ENCODE results near the gene MED14. TPM values are rescaled to one million over a fixed set of nuclear protein-coding genes. Genes with fewer than 3 reads are reported as not detected.
A peak's percentile ranks its signal among the peaks of the same experiment; 100 is the strongest.

The MED14 gene
- total RNA-seq, 1 donor from 2014 or later, result 79.9 TPM

DNA sequence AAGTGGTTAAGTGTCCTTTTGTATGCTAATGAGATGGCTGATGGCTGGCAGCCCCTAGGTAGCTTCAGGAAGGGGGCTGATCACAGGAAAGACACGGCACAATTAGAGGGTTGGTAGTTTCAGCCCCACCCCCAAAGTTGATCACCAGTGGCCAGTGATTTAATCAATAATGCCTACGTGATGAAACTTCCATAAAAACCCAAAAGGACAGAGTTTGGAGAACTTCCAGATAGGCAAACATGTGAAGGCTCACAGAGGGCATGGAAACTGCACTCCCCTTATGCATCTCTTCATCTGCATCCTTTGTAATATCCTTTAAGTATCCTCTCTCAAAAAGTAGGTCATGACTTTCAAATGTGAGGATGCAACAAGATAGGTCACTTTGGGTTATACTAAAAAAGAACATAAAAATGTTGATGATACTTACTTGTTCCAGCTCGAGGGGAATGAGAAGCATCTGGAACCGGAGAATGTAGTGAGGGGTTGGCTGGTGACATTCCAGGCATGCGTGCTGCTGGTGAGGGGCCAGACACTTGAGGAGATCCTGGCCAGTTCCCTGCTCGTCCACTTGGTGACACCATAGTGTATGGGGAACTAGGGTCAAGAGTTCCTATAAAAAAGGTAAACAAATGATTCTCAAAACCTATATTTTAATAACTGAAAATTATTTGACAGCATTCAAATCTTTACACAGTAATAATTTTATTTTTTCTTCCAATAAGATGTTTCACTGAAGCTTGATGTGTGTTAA lies 71.3 kb downstream of the MED14 start:
- Mint-ChIP-seq H3K27ac (ENCODE audit: unreplicated experiment) (no peak overlapping the region), H3K36me3 (ENCODE audit: low read depth, unreplicated experiment) (peaks cover 6% of the 10 kb centered on the region), H3K27me3 (ENCODE audit: low read depth, unreplicated experiment) (no peaks in the 10 kb centered on the region), H3K4me3 (ENCODE audit: unreplicated experiment) (no peak overlapping the region), H3K9me3 (ENCODE audit: unreplicated experiment) (no peaks in the 10 kb centered on the region), H3K4me1 (ENCODE audit: low read depth, unreplicated experiment) (no peaks in the 10 kb centered on the region)
- DNase-seq (ENCODE audit: low read depth) (peak; percentile 5), FAIRE-seq (peak; percentile 68)
- H3K4me1 ChIP-seq (ENCODE audit: insufficient read depth, low read length), result no peaks in the 10 kb centered on the region
- H3K4me3 ChIP-seq (ENCODE audit: insufficient read depth, low read depth, low read length), result no peak overlapping the region
- no peak overlapping the region for H3K9ac ChIP-seq (ENCODE audit: low read length)
- H4K20me1 ChIP-seq (ENCODE audit: insufficient read depth, low read length), result no peaks in the 10 kb centered on the region
- no peak overlapping the region for H3K4me2 ChIP-seq (ENCODE audit: low read length)
- TF ChIP-seq, protein P1, sequence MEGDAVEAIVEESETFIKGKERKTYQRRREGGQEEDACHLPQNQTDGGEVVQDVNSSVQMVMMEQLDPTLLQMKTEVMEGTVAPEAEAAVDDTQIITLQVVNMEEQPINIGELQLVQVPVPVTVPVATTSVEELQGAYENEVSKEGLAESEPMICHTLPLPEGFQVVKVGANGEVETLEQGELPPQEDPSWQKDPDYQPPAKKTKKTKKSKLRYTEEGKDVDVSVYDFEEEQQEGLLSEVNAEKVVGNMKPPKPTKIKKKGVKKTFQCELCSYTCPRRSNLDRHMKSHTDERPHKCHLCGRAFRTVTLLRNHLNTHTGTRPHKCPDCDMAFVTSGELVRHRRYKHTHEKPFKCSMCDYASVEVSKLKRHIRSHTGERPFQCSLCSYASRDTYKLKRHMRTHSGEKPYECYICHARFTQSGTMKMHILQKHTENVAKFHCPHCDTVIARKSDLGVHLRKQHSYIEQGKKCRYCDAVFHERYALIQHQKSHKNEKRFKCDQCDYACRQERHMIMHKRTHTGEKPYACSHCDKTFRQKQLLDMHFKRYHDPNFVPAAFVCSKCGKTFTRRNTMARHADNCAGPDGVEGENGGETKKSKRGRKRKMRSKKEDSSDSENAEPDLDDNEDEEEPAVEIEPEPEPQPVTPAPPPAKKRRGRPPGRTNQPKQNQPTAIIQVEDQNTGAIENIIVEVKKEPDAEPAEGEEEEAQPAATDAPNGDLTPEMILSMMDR (IDR thresholded peaks at IDR 0.05; ENCODE audit: insufficient read depth, low read depth, low read length), result no peak
- TF ChIP-seq EZH2 (IDR thresholded peaks at IDR 0.05; ENCODE audit: insufficient read depth, low read length), result no peak
- H3K9me3 ChIP-seq (ENCODE audit: insufficient read depth, low read depth, low read length), result no peaks in the 10 kb centered on the region
- H3K27ac ChIP-seq (ENCODE audit: low read depth, low read length), result no peak overlapping the region
- no peaks in the 10 kb centered on the region for H3K79me2 ChIP-seq (ENCODE audit: insufficient read depth, low read length)
- H3K36me3 ChIP-seq (ENCODE audit: insufficient read depth, low read length), result peaks cover 16% of the 10 kb centered on the region
- H3K27me3 ChIP-seq (ENCODE audit: insufficient read depth, low read length), result no peaks in the 10 kb centered on the region
- H2AFZ ChIP-seq (ENCODE audit: low read depth, low read length), result no peak overlapping the region

DNA sequence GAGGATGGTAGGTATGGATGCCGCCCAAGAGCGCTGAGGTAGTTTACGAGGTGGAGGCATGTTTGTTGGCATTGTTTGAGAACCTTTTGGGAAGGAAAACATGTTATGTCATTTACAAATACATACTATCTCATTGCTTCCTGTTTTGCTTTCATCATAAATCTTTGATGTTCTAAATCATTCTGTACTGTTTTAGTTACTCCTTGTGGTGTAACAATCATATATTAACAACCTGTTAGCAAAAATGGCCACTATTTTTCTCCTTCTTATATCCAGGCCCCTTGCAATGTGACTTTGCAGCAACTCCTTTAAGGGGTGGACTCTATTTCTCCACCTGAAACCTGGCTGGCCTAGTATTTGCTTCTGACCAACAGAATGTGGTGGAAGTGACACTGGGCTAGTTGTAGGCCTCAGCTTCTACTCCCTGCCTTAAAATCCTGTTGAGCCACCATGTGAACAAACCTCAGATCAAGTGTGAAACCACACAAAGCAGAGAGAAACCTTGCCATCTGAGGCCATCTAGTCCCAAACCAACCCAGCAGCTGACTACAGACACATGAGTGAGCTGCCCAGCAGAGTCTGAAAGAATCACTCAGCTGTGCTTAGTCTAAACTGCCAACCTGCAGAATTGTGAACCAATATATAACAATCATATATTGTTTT lies 72.1 kb downstream of the MED14 start:
- H3K4me1 ChIP-seq (ENCODE audit: insufficient read depth, low read length), result no peaks in the 10 kb centered on the region
- H3K79me2 ChIP-seq (ENCODE audit: insufficient read depth, low read length), result no peaks in the 10 kb centered on the region
- no peak for FAIRE-seq
- H3K4me2 ChIP-seq (ENCODE audit: low read length), result no peak overlapping the region
- TF ChIP-seq, protein P1 (IDR thresholded peaks at IDR 0.05; ENCODE audit: insufficient read depth, low read depth, low read length), result no peak
- no peak for TF ChIP-seq EZH2 (IDR thresholded peaks at IDR 0.05; ENCODE audit: insufficient read depth, low read length)
- no peaks in the 10 kb centered on the region for H3K9me3 Mint-ChIP-seq (ENCODE audit: unreplicated experiment)
- peaks cover 6% of the 10 kb centered on the region for H3K36me3 Mint-ChIP-seq (ENCODE audit: low read depth, unreplicated experiment)
- DNase-seq (ENCODE audit: low read depth), result no peak
- H3K9me3 ChIP-seq (ENCODE audit: insufficient read depth, low read depth, low read length), result no peaks in the 10 kb centered on the region
- H3K36me3 ChIP-seq (ENCODE audit: insufficient read depth, low read length), result peaks cover 16% of the 10 kb centered on the region
- H3K4me3 Mint-ChIP-seq (ENCODE audit: unreplicated experiment), result no peak overlapping the region
- no peak overlapping the region for H3K27ac Mint-ChIP-seq (ENCODE audit: unreplicated experiment)
- no peaks in the 10 kb centered on the region for H3K27me3 Mint-ChIP-seq (ENCODE audit: low read depth, unreplicated experiment)
- H3K27ac ChIP-seq (ENCODE audit: low read depth, low read length), result no peak overlapping the region
- no peak overlapping the region for H3K4me3 ChIP-seq (ENCODE audit: insufficient read depth, low read depth, low read length)
- no peak overlapping the region for H3K9ac ChIP-seq (ENCODE audit: low read length)
- no peaks in the 10 kb centered on the region for H3K4me1 Mint-ChIP-seq (ENCODE audit: low read depth, unreplicated experiment)
- no peaks in the 10 kb centered on the region for H3K27me3 ChIP-seq (ENCODE audit: insufficient read depth, low read length)
- H4K20me1 ChIP-seq (ENCODE audit: insufficient read depth, low read length), result no peaks in the 10 kb centered on the region
- H2AFZ ChIP-seq (ENCODE audit: low read depth, low read length), result no peak overlapping the region

DNA sequence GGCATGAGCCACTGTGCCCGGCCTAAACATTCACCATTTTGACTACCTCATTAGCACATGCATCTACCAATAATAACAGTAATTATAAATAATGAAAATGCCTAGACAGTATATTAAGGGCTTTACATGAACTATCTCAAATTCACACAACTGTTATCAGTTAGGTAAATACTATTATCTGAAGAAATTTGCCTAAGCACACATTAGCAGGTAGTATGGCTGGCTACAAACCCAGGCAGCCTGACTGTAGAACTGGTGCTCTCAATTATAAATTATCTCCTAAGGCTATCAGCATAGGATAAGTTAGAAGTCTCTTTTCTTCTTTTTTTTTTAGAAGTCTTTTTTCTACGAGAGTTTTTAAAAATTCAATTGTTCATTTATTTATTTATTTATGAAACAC lies 73.9 kb downstream of the MED14 start:
- H3K36me3 ChIP-seq (ENCODE audit: insufficient read depth, low read length), result peaks cover 16% of the 10 kb centered on the region
- DNase-seq (ENCODE audit: low read depth), result no peak
- TF ChIP-seq EZH2 (IDR thresholded peaks at IDR 0.05; ENCODE audit: insufficient read depth, low read length), result no peak
- TF ChIP-seq, protein P1 (IDR thresholded peaks at IDR 0.05; ENCODE audit: insufficient read depth, low read depth, low read length), result no peak
- H3K4me1 Mint-ChIP-seq (ENCODE audit: low read depth, unreplicated experiment), result no peaks in the 10 kb centered on the region
- H3K27ac Mint-ChIP-seq (ENCODE audit: unreplicated experiment), result no peak overlapping the region
- H3K27ac ChIP-seq (ENCODE audit: low read depth, low read length), result no peak overlapping the region
- no peak overlapping the region for H3K4me2 ChIP-seq (ENCODE audit: low read length)
- no peak overlapping the region for H2AFZ ChIP-seq (ENCODE audit: low read depth, low read length)
- H3K4me3 ChIP-seq (ENCODE audit: insufficient read depth, low read depth, low read length), result no peak overlapping the region
- no peaks in the 10 kb centered on the region for H3K4me1 ChIP-seq (ENCODE audit: insufficient read depth, low read length)
- H3K36me3 Mint-ChIP-seq (ENCODE audit: low read depth, unreplicated experiment), result no peaks in the 10 kb centered on the region
- no peak for FAIRE-seq
- H3K9me3 ChIP-seq (ENCODE audit: insufficient read depth, low read depth, low read length), result no peaks in the 10 kb centered on the region
- H3K9me3 Mint-ChIP-seq (ENCODE audit: unreplicated experiment), result no peaks in the 10 kb centered on the region
- no peaks in the 10 kb centered on the region for H3K79me2 ChIP-seq (ENCODE audit: insufficient read depth, low read length)
- no peak overlapping the region for H3K4me3 Mint-ChIP-seq (ENCODE audit: unreplicated experiment)
- no peaks in the 10 kb centered on the region for H4K20me1 ChIP-seq (ENCODE audit: insufficient read depth, low read length)
- H3K27me3 Mint-ChIP-seq (ENCODE audit: low read depth, unreplicated experiment), result no peaks in the 10 kb centered on the region
- no peak overlapping the region for H3K9ac ChIP-seq (ENCODE audit: low read length)
- no peaks in the 10 kb centered on the region for H3K27me3 ChIP-seq (ENCODE audit: insufficient read depth, low read length)
